B cell (primary cell): ENCODE measurements around the gene HDAC5. TPM values are rescaled to one million over a fixed set of nuclear protein-coding genes. Genes with fewer than 3 reads are reported as not detected.
"Not testable (repeated sequence)": the region's sequence is repeated elsewhere in the genome, so short reads cannot be mapped to it uniquely, and the experiment has no call there.

Source experiments
- ATAC-seq: fragments of 200-7000 bp; cut with Tn5 transposase; one replicate; pipeline ENCODE4 v1.10.0; 2021; ENCODE audit warnings: low read depth, mild to moderate bottlenecking, moderate number of reproducible peaks, moderate library complexity
- CTCF ChIA-PET: fragments of 350-600 bp; sonication (Branson Sonifier 250); formaldehyde crosslinking; loops from one replicate; lab custom pipeline; 2021; ENCODE audit warnings: antibody characterized with exemption, inconsistent platforms; lab: Charles Lee
- POLR2A ChIA-PET: fragments of 350-600 bp; sonication (Branson Sonifier 250); formaldehyde crosslinking; loops from one replicate; lab custom pipeline; 2021; ENCODE audit warnings: antibody characterized with exemption; lab: Charles Lee
- DNase-seq: peaks from one replicate; pipeline ENCODE4 v3.0.0; 2013
- H2AFZ ChIP-seq: 2 replicates; pipeline ENCODE4 v1.6.1; 2012; ENCODE audit warnings: mild to moderate bottlenecking, low read depth, low read length; ENCODE audit not compliant: insufficient read depth, poor library complexity, severe bottlenecking
- H3K27ac ChIP-seq, 2 donors: 1 replicate in 1 of 2; 2 replicates in 1 of 2; pipeline ENCODE4 v1.5.1; 2012 to 2013; ENCODE audit warnings: low read length in 2 of 2, mild to moderate bottlenecking in 2 of 2, moderate library complexity in 1 of 2
- H3K27me3 ChIP-seq, 4 experiments: fragments of 200-600 bp in 1 of 4; sonication (generic) in 1 of 4; replicated peaks in 1 of 4; 1 replicate in 2 of 4; 2 replicates in 2 of 4; pipeline versions ENCODE4 v1.6.1 to v1.7.0; 2013 to 2016; ENCODE audit warnings: low read length in 3 of 4, mild to moderate bottlenecking in 2 of 4, mixed read lengths in 1 of 4, moderate library complexity in 1 of 4; ENCODE audit not compliant: insufficient read depth in 4 of 4, control insufficient read depth in 3 of 4; ENCODE audit errors: control extremely low read depth in 1 of 4
- H3K36me3 ChIP-seq, 2 experiments: replicated peaks in 1 of 2; 1 replicate in 1 of 2; 2 replicates in 1 of 2; pipeline versions ENCODE4 v1.6.1 to v1.7.1; 2013; ENCODE audit warnings: low read length in 1 of 2; ENCODE audit not compliant: insufficient read depth in 2 of 2, control insufficient read depth in 1 of 2; ENCODE audit errors: control extremely low read depth in 1 of 2, extremely low read depth in 1 of 2
- H3K4me1 ChIP-seq, 2 donors: fragments of 200-600 bp in 1 of 2; sonication (generic) in 1 of 2; 1 replicate in 1 of 2; 2 replicates in 1 of 2; pipeline versions ENCODE4 v1.5.1 to v1.6.1; 2013 to 2017; ENCODE audit warnings: low read length in 2 of 2; ENCODE audit not compliant: control insufficient read depth in 2 of 2, insufficient read depth in 2 of 2
- H3K4me2 ChIP-seq: replicated peaks from 2 replicates; pipeline ENCODE3; 2012; ENCODE audit warnings: mild to moderate bottlenecking, low read depth, low read length; ENCODE audit not compliant: poor library complexity, severe bottlenecking
- H3K4me3 ChIP-seq, 5 experiments: fragments of 200-600 bp in 1 of 5; sonication (generic) in 1 of 5; 1 replicate in 3 of 5; 2 replicates in 2 of 5; pipeline versions ENCODE4 v1.5.1 to v1.7.0; 2011 to 2016; ENCODE audit warnings: low read length in 4 of 5, mild to moderate bottlenecking in 4 of 5, low read depth in 2 of 5, control low read depth in 1 of 5, moderate library complexity in 1 of 5; ENCODE audit not compliant: insufficient read depth in 1 of 5; ENCODE audit errors: control extremely low read depth in 1 of 5, extremely low read depth in 1 of 5
- H3K79me2 ChIP-seq: fragments of 200-600 bp; sonication (generic); one replicate; pipeline ENCODE4 v1.6.0; 2016; ENCODE audit warnings: low read length; ENCODE audit not compliant: control insufficient read depth, insufficient read depth
- H3K9ac ChIP-seq: fragments of 200-600 bp; sonication (generic); 2 replicates; pipeline ENCODE4 v1.6.1; 2017; ENCODE audit warnings: mild to moderate bottlenecking, low read length, moderate library complexity
- H3K9me3 ChIP-seq, 3 donors: one replicate each; pipeline versions ENCODE4 v1.6.1 to v1.7.1; 2013; ENCODE audit warnings: low read length in 2 of 3; ENCODE audit not compliant: control insufficient read depth in 2 of 3, insufficient read depth in 1 of 3; ENCODE audit errors: control extremely low read depth in 1 of 3
- H4K20me1 ChIP-seq: 2 replicates; pipeline ENCODE4 v1.6.0; 2012; ENCODE audit warnings: mild to moderate bottlenecking, low read length; ENCODE audit not compliant: insufficient read depth, control insufficient read depth, poor library complexity, severe bottlenecking
- H3K27ac Mint-ChIP-seq: one replicate; pipeline ENCODE4 v1.8.0; 2021; ENCODE audit warnings: mixed read lengths
- H3K27me3 Mint-ChIP-seq: one replicate; pipeline ENCODE4 v1.8.0; 2021; ENCODE audit warnings: mixed read lengths
- H3K4me1 Mint-ChIP-seq: one replicate; pipeline ENCODE4 v1.8.0; 2021; ENCODE audit warnings: mixed read lengths
- H3K4me3 Mint-ChIP-seq: one replicate; pipeline ENCODE4 v1.8.0; 2021; ENCODE audit warnings: mixed read lengths
- H3K9me3 Mint-ChIP-seq: one replicate; pipeline ENCODE4 v1.8.0; 2022; ENCODE audit warnings: mixed read lengths; ENCODE audit not compliant: insufficient read depth
- EZH2 ChIP-seq: IDR thresholded peaks from 2 replicates; pipeline ENCODE4 v1.6.1; 2012; ENCODE audit warnings: borderline replicate concordance, low read depth, mild to moderate bottlenecking, moderate library complexity, low read length; ENCODE audit not compliant: insufficient read depth, poor library complexity, severe bottlenecking
- WGBS: methylation state at CpG from one replicate; pipeline ENCODE4 v1.1.5; 2013; ENCODE audit warnings: missing lambda C conversion rate; ENCODE audit not compliant: insufficient coverage; 5-methylcytosine and 5-hydroxymethylcytosine counted together
- intact Hi-C: fragments of 100-400 bp; cut with micrococcal nuclease; formaldehyde crosslinking; loops from one replicate; pipeline ENCODE4 v1.10.0; 2022
- polyA plus RNA-seq: library from polyadenylated mRNA; depleted of rRNA; stranded (reverse); fragments of >200 nt; gene quantifications from 2 replicates; pipeline ENCODE4 v1.2.3, GENCODE V29; 2012
- total RNA-seq, 2 donors: library from RNA; stranded (reverse); fragments of 120-200 nt in 1 of 2; gene quantifications; 1 replicate in 1 of 2; 2 replicates in 1 of 2; pipeline versions ENCODE4 v1.2.3 to v1.2.4, GENCODE V29; 2013 to 2022
- TF ChIP-seq, protein P1 (sequence below): fragments of 200-600 bp; IDR thresholded peaks from one replicate; pipeline ENCODE4 v1.8.0; 2022; ENCODE audit warnings: antibody characterized with exemption, mild to moderate bottlenecking

HDAC5 gene
- total and polyA plus RNA-seq, 2 donors (not counting 1 experiment from before 2014, with no cell fraction given): 99.8 to 104 TPM

DNA sequence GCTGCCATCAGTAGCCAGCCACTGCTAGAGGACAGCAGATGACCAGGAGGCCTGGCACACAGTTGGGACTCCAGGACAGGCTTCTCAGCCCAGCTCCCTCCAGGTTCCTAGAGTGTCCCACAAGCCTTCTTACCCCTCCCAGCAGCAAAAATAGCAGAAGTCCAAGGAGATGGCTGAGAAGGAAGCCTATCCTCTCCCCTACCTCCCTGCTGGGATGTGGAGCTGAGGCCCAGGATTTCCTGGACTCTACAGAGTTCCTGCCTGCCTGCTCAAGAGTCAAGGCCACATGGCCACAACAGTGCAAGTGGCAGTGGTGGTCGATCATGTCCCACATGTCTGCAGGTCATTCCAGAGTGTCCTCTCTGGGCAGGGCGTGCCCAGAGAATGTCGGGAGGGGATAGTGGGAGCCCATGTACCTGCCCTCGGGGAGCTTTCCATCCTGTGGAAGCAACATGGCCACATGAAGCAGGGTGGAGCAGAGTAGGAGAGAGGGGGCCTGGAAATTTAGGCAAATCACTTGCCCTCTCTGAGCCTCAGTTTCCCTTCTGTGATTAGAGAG is 10.6 kb upstream of the HDAC5 start:
- no peak overlapping the region for H2AFZ ChIP-seq
- 77% methylated on average over 4 of the region's 4 CpGs for WGBS
- no peak overlapping the region for H3K27ac ChIP-seq
- TF ChIP-seq, protein P1, sequence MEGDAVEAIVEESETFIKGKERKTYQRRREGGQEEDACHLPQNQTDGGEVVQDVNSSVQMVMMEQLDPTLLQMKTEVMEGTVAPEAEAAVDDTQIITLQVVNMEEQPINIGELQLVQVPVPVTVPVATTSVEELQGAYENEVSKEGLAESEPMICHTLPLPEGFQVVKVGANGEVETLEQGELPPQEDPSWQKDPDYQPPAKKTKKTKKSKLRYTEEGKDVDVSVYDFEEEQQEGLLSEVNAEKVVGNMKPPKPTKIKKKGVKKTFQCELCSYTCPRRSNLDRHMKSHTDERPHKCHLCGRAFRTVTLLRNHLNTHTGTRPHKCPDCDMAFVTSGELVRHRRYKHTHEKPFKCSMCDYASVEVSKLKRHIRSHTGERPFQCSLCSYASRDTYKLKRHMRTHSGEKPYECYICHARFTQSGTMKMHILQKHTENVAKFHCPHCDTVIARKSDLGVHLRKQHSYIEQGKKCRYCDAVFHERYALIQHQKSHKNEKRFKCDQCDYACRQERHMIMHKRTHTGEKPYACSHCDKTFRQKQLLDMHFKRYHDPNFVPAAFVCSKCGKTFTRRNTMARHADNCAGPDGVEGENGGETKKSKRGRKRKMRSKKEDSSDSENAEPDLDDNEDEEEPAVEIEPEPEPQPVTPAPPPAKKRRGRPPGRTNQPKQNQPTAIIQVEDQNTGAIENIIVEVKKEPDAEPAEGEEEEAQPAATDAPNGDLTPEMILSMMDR: no peak
- no peak for TF ChIP-seq EZH2
- ATAC-seq (no peak), DNase-seq (no peak)
- H4K20me1 ChIP-seq: no peaks in the 10 kb centered on the region
- ChIA-PET CTCF (interaction anchor here (0.6 to 1.9 kb wide), 4 partner anchors 10 to 296 kb away, joined by 3 to 5 read pairs (median 4); partner anchors contain the start of gene HDAC5), POLR2A (interaction anchor here (0.6 kb wide), 1 partner anchor 13 kb away, joined by 8 read pairs; no protein-coding TSS in a partner anchor)
- Mint-ChIP-seq H3K9me3 (no peaks in the 10 kb centered on the region), H3K27me3 (peaks cover 14% of the 10 kb centered on the region), H3K4me1 (peaks cover 2% of the 10 kb centered on the region), H3K27ac (no peak overlapping the region), H3K4me3 (no peak overlapping the region)
- H3K27me3 ChIP-seq: peaks cover 0 to 17% (median 3%) of the 10 kb centered on the region in 4 experiments
- H3K79me2 ChIP-seq: no peaks in the 10 kb centered on the region
- no peaks in the 10 kb centered on the region for H3K9me3 ChIP-seq
- no peak overlapping the region for H3K9ac ChIP-seq
- no peak overlapping the region for H3K4me3 ChIP-seq
- intact Hi-C loops: no loop called here
- H3K4me1 ChIP-seq: no peaks in the 10 kb centered on the region
- H3K36me3 ChIP-seq: no peaks in the 10 kb centered on the region
- H3K4me2 ChIP-seq: no peak overlapping the region

DNA sequence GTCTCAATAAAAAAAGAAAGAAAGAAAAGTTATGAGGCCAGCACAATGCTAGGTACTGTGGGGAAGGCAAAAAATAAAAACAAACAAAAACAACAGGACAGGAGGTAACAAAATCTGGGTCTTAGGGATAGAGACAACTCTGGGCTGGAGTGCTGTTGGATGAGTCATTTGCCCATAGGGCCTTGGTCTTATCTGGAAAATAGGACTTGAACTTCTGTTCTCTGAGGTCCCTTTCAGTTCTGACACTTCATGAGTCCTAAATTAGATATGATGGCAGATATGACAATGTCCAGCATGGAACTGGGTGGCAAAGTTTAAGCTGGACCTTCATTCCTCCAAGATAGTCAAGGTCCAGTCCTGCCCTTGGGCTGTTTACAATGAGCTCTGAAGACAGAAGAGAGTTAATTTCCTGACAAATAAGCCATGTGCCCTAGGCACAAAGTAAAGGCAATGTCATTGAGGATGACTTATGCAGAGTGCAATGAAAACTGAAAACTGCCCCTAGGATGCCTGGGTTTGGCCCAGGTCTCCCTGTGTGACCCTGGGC is 8.9 kb upstream of the HDAC5 start:
- no peak overlapping the region for H2AFZ ChIP-seq
- ChIA-PET CTCF (interaction anchor here (1.7 kb wide), 1 partner anchor 16 kb away, joined by 3 read pairs; no protein-coding TSS in a partner anchor), POLR2A (no interaction called here)
- no peak overlapping the region for H3K4me3 Mint-ChIP-seq
- H3K9me3 Mint-ChIP-seq: no peaks in the 10 kb centered on the region
- H3K9ac ChIP-seq: no peak overlapping the region
- intact Hi-C loops: no loop called here
- H4K20me1 ChIP-seq: no peaks in the 10 kb centered on the region
- peaks cover 0 to under 1% (median 0%) of the 10 kb centered on the region in 4 experiments for H3K27me3 ChIP-seq
- H3K4me1 ChIP-seq: no peaks in the 10 kb centered on the region
- no peaks in the 10 kb centered on the region for H3K4me1 Mint-ChIP-seq
- no peaks in the 10 kb centered on the region for H3K36me3 ChIP-seq
- no peaks in the 10 kb centered on the region for H3K9me3 ChIP-seq
- no peaks in the 10 kb centered on the region for H3K79me2 ChIP-seq
- peaks cover under 1% of the 10 kb centered on the region for H3K27me3 Mint-ChIP-seq
- H3K27ac Mint-ChIP-seq: no peak overlapping the region
- no peak for DNase-seq
- ATAC-seq: no peak
- no peak overlapping the region for H3K27ac ChIP-seq
- H3K4me3 ChIP-seq: no peak overlapping the region
- TF ChIP-seq, protein P1: no peak
- TF ChIP-seq EZH2: no peak
- no peak overlapping the region for H3K4me2 ChIP-seq

DNA sequence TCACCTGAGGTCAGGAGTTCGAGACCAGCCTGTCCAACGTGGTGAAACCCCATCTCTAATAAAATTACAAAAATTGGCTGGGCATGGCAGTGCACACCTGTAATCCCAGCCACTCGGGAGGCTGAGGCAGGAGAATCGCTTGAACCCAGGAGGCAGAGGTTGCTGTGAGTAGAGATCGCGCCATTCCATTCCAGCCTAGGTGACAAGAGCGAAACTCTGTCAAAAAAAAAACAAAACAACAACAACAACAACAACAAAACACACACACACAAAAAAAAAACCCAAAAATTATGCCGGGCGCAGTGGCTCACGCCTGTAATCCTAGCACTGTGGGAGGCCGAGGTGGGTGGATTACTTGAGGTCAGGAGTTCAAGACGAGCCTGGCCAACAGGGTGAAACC is 7.9 kb upstream of the HDAC5 start:
- H3K27ac Mint-ChIP-seq, H3K4me1 ChIP-seq, H3K4me2 ChIP-seq, H3K9me3 Mint-ChIP-seq, H3K27ac ChIP-seq, POLR2A ChIA-PET, DNase-seq, ATAC-seq, H4K20me1 ChIP-seq, H3K79me2 ChIP-seq, H3K4me3 Mint-ChIP-seq, H3K9me3 ChIP-seq, intact Hi-C loops, CTCF ChIA-PET, H3K36me3 ChIP-seq, H3K9ac ChIP-seq, H3K4me1 Mint-ChIP-seq, H3K27me3 ChIP-seq, H3K4me3 ChIP-seq, H3K27me3 Mint-ChIP-seq, H2AFZ ChIP-seq: not testable (repeated sequence)
- 89% methylated on average over 2 of the region's 12 CpGs for WGBS
